ENCODE data around the gene SAMD4B.
A peak's percentile ranks its signal among the peaks of the same experiment; 100 is the strongest.

The SAMD4B gene

GRCh38 chr19:39426170-39426569 lies 83.9 kb downstream of the SAMD4B start:
- no peak overlapping the region for H2AFZ ChIP-seq
- H3K4me1 ChIP-seq, result no peaks in the 10 kb centered on the region
- no peaks in the 10 kb centered on the region for H3K79me2 ChIP-seq

GRCh38 chr19:39427707-39428106 lies 85.5 kb downstream of the SAMD4B start:
- no peaks in the 10 kb centered on the region for H3K36me3 ChIP-seq (ENCODE audit: control insufficient read depth, insufficient read depth, low read length)
- TF ChIP-seq, protein P1, sequence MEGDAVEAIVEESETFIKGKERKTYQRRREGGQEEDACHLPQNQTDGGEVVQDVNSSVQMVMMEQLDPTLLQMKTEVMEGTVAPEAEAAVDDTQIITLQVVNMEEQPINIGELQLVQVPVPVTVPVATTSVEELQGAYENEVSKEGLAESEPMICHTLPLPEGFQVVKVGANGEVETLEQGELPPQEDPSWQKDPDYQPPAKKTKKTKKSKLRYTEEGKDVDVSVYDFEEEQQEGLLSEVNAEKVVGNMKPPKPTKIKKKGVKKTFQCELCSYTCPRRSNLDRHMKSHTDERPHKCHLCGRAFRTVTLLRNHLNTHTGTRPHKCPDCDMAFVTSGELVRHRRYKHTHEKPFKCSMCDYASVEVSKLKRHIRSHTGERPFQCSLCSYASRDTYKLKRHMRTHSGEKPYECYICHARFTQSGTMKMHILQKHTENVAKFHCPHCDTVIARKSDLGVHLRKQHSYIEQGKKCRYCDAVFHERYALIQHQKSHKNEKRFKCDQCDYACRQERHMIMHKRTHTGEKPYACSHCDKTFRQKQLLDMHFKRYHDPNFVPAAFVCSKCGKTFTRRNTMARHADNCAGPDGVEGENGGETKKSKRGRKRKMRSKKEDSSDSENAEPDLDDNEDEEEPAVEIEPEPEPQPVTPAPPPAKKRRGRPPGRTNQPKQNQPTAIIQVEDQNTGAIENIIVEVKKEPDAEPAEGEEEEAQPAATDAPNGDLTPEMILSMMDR (IDR thresholded peaks at IDR 0.05), result no peak
- no peak overlapping the region for H2AFZ ChIP-seq
- H3K9ac ChIP-seq, result no peak overlapping the region
- no peak overlapping the region for H3K4me2 ChIP-seq (ENCODE audit: low read length)
- no peaks in the 10 kb centered on the region for H3K79me2 ChIP-seq
- H3K9me3 ChIP-seq (ENCODE audit: control insufficient read depth, low read length), result no peaks in the 10 kb centered on the region
- no peaks in the 10 kb centered on the region for H3K27me3 ChIP-seq (ENCODE audit: control insufficient read depth, insufficient read depth, low read length)
- H3K4me1 ChIP-seq, result no peaks in the 10 kb centered on the region
- H3K27ac ChIP-seq, result no peak overlapping the region
- no peak overlapping the region for H3K4me3 ChIP-seq (ENCODE audit: low read depth, low read length)

More at GRCh38 chr19:39426170-39426569, 83.9 kb downstream of the SAMD4B start:
- Histone ChIP-seq H3K27me3 (ENCODE audit: control insufficient read depth, insufficient read depth, low read length) (no peaks in the 10 kb centered on the region), H3K36me3 (ENCODE audit: control insufficient read depth, insufficient read depth, low read length) (no peaks in the 10 kb centered on the region), H3K9ac (no peak overlapping the region), H3K4me2 (ENCODE audit: low read length) (no peak overlapping the region), H3K9me3 (ENCODE audit: control insufficient read depth, low read length) (no peaks in the 10 kb centered on the region), H3K4me3 (ENCODE audit: low read depth, low read length) (no peak overlapping the region), H3K27ac (no peak overlapping the region)
- TF ChIP-seq, protein P1 (IDR thresholded peaks at IDR 0.05), result no peak

DNA sequence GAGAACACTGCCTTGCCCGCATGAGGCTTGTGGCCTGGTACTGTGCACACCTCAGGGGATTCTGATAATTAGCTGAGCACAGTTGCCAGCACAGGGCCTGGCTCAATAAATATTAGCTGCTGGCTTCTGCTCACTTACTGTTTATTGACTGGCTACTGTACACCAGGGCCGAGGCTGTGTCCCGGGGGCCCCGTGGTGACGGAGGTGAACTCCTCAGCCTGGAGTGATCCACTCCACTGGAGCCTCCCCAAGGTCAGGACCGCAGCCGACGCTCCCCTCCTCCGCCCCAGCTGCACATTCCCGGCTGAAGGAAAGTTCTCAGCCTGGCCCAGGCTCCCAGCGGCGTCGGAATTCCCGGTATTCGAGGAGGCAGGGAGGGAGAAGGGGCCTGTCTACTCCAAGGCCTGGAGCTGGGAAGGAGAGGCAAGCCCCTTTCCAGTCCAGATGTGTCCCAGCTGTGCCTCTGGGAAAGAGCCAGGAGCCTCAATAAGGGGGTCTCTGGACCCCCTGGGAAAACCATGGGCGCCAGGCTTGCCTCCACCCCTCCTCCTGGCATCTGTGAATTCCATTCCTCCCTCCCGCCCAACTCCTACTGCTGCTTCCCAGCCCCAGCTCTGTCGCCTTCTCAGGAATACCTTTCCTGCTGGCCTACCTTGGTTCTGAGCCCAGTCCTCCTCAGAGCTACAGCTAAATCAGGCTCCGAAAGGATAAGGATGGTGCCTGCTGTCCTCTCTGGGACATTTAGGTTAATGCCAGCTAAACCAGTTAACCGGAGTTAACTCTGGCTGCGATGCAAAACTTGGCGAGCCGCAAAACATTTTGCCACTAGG lies 86.3 kb downstream of the SAMD4B start:
- Histone ChIP-seq H3K4me3 (ENCODE audit: low read depth, low read length) (no peak overlapping the region), H3K4me1 (no peaks in the 10 kb centered on the region)

DNA sequence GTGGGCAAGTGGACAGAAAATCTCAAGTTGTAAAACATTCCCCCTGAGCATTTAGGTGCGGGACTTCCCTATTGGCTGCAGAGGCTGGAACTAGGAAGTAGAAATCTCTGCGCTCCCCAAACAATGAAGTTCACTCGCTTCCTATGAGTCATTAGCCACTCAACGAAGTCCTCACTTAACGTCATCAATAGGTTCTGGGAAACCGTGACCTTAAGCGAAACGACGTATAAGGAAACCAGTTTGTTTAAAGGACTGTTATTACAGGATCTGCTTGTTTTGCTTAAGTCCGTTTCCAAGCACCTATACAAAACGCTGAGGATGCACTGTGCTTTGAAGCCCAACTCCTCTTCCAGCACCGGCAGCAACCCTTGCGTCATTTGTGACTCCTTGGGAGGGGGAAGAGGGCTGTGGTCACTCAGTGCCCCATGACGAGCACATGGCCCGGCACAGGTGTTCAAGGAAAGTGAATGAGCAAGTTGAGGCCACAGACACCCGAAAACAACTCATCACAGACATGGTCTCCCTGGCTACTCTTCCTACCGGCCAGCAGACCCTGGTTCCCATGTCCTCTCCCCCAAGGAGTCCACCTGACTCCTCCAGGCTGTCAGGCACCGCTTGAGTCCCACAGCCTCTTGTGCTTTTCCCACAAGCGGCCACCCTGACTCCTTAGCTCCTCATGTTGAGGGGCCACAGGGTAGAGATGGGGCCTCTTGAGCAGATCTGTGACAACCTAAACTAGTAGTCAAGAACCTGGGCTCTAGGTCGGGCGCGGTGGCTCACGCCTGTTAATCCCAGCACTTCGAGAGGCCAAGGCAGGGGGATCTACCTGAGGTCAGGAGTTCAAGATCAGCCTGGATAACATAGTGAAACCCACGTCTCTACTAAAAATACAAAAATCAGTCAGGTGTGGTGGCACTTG lies 88.7 kb downstream of the SAMD4B start:
- no peaks in the 10 kb centered on the region for H3K36me3 ChIP-seq (ENCODE audit: control insufficient read depth, insufficient read depth, low read length)

More for the DNA sequence above, 86.3 kb downstream of the SAMD4B start:
- Histone ChIP-seq H3K27ac (no peak overlapping the region), H2AFZ (peak overlapping the region; percentile 2), H3K4me2 (ENCODE audit: low read length) (no peak overlapping the region), H3K36me3 (ENCODE audit: control insufficient read depth, insufficient read depth, low read length) (no peaks in the 10 kb centered on the region), H3K9ac (no peak overlapping the region), H3K9me3 (ENCODE audit: control insufficient read depth, low read length) (no peaks in the 10 kb centered on the region), H3K79me2 (no peaks in the 10 kb centered on the region), H3K27me3 (ENCODE audit: control insufficient read depth, insufficient read depth, low read length) (no peaks in the 10 kb centered on the region)
- TF ChIP-seq, protein P1 (IDR thresholded peaks at IDR 0.05), result no peak

More for the DNA sequence above, 88.7 kb downstream of the SAMD4B start:
- Histone ChIP-seq H3K4me1 (peaks cover 2% of the 10 kb centered on the region), H3K9ac (no peak overlapping the region), H3K4me3 (ENCODE audit: low read depth, low read length) (no peak overlapping the region), H2AFZ (no peak overlapping the region), H3K9me3 (ENCODE audit: control insufficient read depth, low read length) (no peaks in the 10 kb centered on the region), H3K27ac (peak overlapping the region; percentile 80), H3K27me3 (ENCODE audit: control insufficient read depth, insufficient read depth, low read length) (no peaks in the 10 kb centered on the region), H3K4me2 (ENCODE audit: low read length) (no peak overlapping the region), H3K79me2 (peaks cover 22% of the 10 kb centered on the region)
- TF ChIP-seq, protein P1 (IDR thresholded peaks at IDR 0.05), result no peak
